PC-3 (cell line): ENCODE measurements around the gene CAP2. TPM values are rescaled to one million over a fixed set of nuclear protein-coding genes. Genes with fewer than 3 reads are reported as not detected.
A peak's percentile ranks its signal among the peaks of the same experiment; 100 is the strongest.

ENCODE experiments used
- ATAC-seq: fragments of 200-7000 bp; cut with Tn5 transposase; 2 replicates; pipeline ENCODE4 v1.9.1; 2020; ENCODE audit warnings: mild to moderate bottlenecking, moderate library complexity
- BruUV-seq: library from RNA; stranded (reverse); fragments of 400-500 nt; replicated peaks from 2 replicates; lab custom pipeline; 2021; lab: Mats Ljungman, UMichigan
- CTCF ChIA-PET: fragments of 300-600 bp; sonication (Branson Sonifier 250); formaldehyde crosslinking; loops from one replicate; lab custom pipeline; 2022; ENCODE audit warnings: antibody characterized with exemption; lab: Charles Lee
- POLR2A ChIA-PET: fragments of 300-600 bp; sonication (Branson Sonifier 250); formaldehyde crosslinking; loops from one replicate; lab custom pipeline; 2022; ENCODE audit warnings: antibody characterized with exemption; ENCODE audit not compliant: unreplicated experiment; lab: Charles Lee
- DNase-seq: peaks from one replicate; pipeline ENCODE4 v3.0.0-alpha.2; 2015
- H2AFZ ChIP-seq: fragments of 300-600 bp; sonication (generic); 2 replicates; pipeline ENCODE4 v1.6.0; 2016; ENCODE audit warnings: antibody characterized with exemption, low read length
- H3F3A ChIP-seq: fragments of 300-600 bp; sonication (generic); one replicate; pipeline ENCODE4 v1.6.0; 2017; ENCODE audit warnings: antibody characterized with exemption, low read length, control low read depth, mild to moderate bottlenecking; ENCODE audit not compliant: unreplicated experiment
- H3K27ac ChIP-seq: fragments of 300-600 bp; sonication (generic); 2 replicates; pipeline ENCODE4 v1.5.1; 2016; ENCODE audit warnings: mild to moderate bottlenecking, low read length
- H3K27me3 ChIP-seq: fragments of 300-600 bp; sonication (generic); 2 replicates; pipeline ENCODE4 v1.6.1; 2016; ENCODE audit warnings: low read length, mixed read lengths
- H3K36me3 ChIP-seq: fragments of 300-600 bp; sonication (generic); 2 replicates; pipeline ENCODE4 v1.6.1; 2016; ENCODE audit warnings: low read depth, mixed run types, low read length, mixed read lengths
- H3K4me1 ChIP-seq: fragments of 300-600 bp; sonication (generic); 2 replicates; pipeline ENCODE4 v1.5.1; 2016; ENCODE audit warnings: low read length; ENCODE audit not compliant: insufficient read depth
- H3K4me2 ChIP-seq: fragments of 300-600 bp; sonication (generic); 2 replicates; pipeline ENCODE4 v1.6.0; 2016; ENCODE audit warnings: low read length
- H3K4me3 ChIP-seq: fragments of 300-600 bp; sonication (generic); 2 replicates; pipeline ENCODE4 v1.5.1; 2016; ENCODE audit warnings: mild to moderate bottlenecking, low read length, mixed read lengths
- H3K79me2 ChIP-seq: fragments of 300-600 bp; sonication (generic); 2 replicates; pipeline ENCODE4 v1.6.1; 2017; ENCODE audit warnings: low read length, mixed read lengths
- H3K9ac ChIP-seq: fragments of 300-600 bp; sonication (generic); 2 replicates; pipeline ENCODE4 v1.6.0; 2016; ENCODE audit warnings: mild to moderate bottlenecking, low read length
- H3K9me2 ChIP-seq: fragments of 300-600 bp; sonication (generic); replicated peaks from 2 replicates; pipeline ENCODE4 v1.6.1; 2016; ENCODE audit warnings: mixed run types, low read length, mixed read lengths
- H3K9me3 ChIP-seq: fragments of 300-600 bp; sonication (generic); 2 replicates; pipeline ENCODE4 v1.6.1; 2016; ENCODE audit warnings: low read length, mixed read lengths
- H4K20me1 ChIP-seq: fragments of 300-600 bp; sonication (generic); 2 replicates; pipeline ENCODE4 v1.6.1; 2016; ENCODE audit warnings: low read length, mixed read lengths
- EZH2 ChIP-seq: fragments of 300-600 bp; sonication (generic); IDR thresholded peaks from one replicate; pipeline ENCODE4 v1.6.1; 2017; ENCODE audit warnings: antibody characterized with exemption, mild to moderate bottlenecking, low read length; ENCODE audit not compliant: unreplicated experiment
- EZH2phosphoT487 ChIP-seq: fragments of 300-600 bp; sonication (generic); IDR thresholded peaks from 2 replicates; pipeline ENCODE4 v1.6.1; 2018; ENCODE audit warnings: mild to moderate bottlenecking, antibody characterized with exemption, low read length, borderline replicate concordance
- intact Hi-C: fragments of 100-400 bp; cut with micrococcal nuclease; formaldehyde crosslinking; loops from 2 replicates; pipeline ENCODE4 v1.9.0; 2023
- total RNA-seq: library from RNA; depleted of rRNA; stranded (reverse); fragments of >200 nt; gene quantifications from 2 replicates; pipeline ENCODE4 v1.2.3, GENCODE V29; 2014
- TF ChIP-seq, protein P1 (sequence below): fragments of 300-600 bp; sonication (generic); conservative IDR thresholded peaks from 2 replicates; pipeline ENCODE4 v1.5.1; 2017; ENCODE audit warnings: antibody characterized with exemption, low read depth, mild to moderate bottlenecking, low read length

The CAP2 gene
- total RNA-seq, 1 experiment from 2014 or later: 8.2 TPM

DNA sequence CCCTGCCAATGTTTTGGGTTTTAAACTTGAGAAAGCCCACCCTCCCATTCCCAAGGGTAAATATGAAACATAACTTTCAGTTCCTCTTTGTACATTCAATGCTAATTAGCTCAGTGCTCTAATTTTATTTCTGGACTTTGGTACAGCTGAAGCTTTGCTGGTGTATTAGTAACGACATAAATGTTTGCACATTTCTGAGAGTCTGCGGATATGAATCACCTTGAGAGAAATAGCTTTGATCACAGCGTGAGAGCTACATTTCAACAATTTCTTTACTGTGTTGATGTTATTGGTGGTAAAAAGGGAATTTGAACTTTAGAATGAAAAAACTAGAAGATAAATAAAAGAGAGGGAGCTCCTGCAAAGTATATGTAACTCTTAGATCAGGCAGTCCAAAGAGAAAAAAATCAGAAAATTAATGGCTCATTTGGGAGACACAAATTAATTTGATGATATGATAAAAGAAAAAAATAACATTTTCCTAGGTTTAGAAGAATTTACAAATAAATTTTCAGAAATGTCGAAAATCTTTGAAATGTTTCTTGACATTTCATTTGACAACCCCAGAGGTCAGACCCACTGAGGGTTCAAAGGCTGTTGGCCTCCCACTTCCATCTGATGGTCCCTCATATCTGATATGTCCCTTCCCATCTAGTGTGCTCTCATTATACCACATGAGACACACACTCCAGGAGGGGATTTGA, 38.5 kb upstream of the CAP2 start:
- ChIA-PET CTCF (no interaction called here), POLR2A (interaction anchor here (0.5 to 0.7 kb wide), 4 partner anchors 23 to 194 kb away, joined by 5 to 8 read pairs (median 6); partner anchors contain the start of gene CAP2)
- peaks cover 22% of the 10 kb centered on the region for H3K4me1 ChIP-seq
- ATAC-seq (peak; percentile 92), DNase-seq (peak; percentile 76)
- intact Hi-C loops: loop anchor here (10.0 kb wide), 1 partner anchor 190 kb away; no protein-coding TSS in a partner anchor
- no TSS peak for BruUV-seq
- no peaks in the 10 kb centered on the region for H3F3A ChIP-seq
- no peak overlapping the region for H3K4me3 ChIP-seq
- H3K79me2 ChIP-seq: no peaks in the 10 kb centered on the region
- TF ChIP-seq, protein P1, sequence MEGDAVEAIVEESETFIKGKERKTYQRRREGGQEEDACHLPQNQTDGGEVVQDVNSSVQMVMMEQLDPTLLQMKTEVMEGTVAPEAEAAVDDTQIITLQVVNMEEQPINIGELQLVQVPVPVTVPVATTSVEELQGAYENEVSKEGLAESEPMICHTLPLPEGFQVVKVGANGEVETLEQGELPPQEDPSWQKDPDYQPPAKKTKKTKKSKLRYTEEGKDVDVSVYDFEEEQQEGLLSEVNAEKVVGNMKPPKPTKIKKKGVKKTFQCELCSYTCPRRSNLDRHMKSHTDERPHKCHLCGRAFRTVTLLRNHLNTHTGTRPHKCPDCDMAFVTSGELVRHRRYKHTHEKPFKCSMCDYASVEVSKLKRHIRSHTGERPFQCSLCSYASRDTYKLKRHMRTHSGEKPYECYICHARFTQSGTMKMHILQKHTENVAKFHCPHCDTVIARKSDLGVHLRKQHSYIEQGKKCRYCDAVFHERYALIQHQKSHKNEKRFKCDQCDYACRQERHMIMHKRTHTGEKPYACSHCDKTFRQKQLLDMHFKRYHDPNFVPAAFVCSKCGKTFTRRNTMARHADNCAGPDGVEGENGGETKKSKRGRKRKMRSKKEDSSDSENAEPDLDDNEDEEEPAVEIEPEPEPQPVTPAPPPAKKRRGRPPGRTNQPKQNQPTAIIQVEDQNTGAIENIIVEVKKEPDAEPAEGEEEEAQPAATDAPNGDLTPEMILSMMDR: no peak
- TF ChIP-seq EZH2phosphoT487: no peak
- no peak for TF ChIP-seq EZH2
- H3K9me3 ChIP-seq: no peaks in the 10 kb centered on the region
- no peaks in the 10 kb centered on the region for H3K36me3 ChIP-seq
- no peaks in the 10 kb centered on the region for H3K27me3 ChIP-seq
- no peaks in the 10 kb centered on the region for H4K20me1 ChIP-seq
- H3K27ac ChIP-seq: peak overlapping the region; percentile 40
- no peaks in the 10 kb centered on the region for H3K9me2 ChIP-seq
- peak overlapping the region; percentile 66 for H3K4me2 ChIP-seq
- H2AFZ ChIP-seq: no peak overlapping the region
- H3K9ac ChIP-seq: no peak overlapping the region

DNA sequence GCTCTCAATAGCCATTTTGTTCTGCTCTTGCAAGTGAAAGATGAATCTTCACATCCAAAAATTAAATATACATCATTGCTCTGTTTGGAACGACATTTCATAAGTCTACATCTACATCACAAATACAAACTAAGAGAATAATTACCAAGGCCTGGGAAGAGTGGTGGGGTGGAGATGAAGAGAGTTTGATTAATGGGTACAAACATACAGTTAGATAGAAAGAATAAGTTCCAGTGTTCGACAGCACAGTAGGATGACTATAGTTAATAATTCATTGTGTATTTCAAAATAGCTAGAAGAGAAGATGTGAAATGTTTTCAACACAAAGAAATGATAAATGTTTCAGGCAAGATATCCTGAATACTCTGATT, 38.0 kb upstream of the CAP2 start:
- intact Hi-C loops: loop anchor here (10.0 kb wide), 1 partner anchor 191 kb away; no protein-coding TSS in a partner anchor
- no peaks in the 10 kb centered on the region for H3K36me3 ChIP-seq
- ATAC-seq (no peak), DNase-seq (no peak)
- H4K20me1 ChIP-seq: no peaks in the 10 kb centered on the region
- no peak overlapping the region for H3K9ac ChIP-seq
- peak overlapping the region; percentile 31 for H3K27ac ChIP-seq
- ChIA-PET CTCF (no interaction called here), POLR2A (no interaction called here)
- H3K79me2 ChIP-seq: no peaks in the 10 kb centered on the region
- peak overlapping the region; percentile 66; the same call in 1 of the 2 replicates for H3K4me2 ChIP-seq
- H3F3A ChIP-seq: no peaks in the 10 kb centered on the region
- no peak overlapping the region for H3K4me3 ChIP-seq
- H3K9me2 ChIP-seq: no peaks in the 10 kb centered on the region
- H3K9me3 ChIP-seq: no peaks in the 10 kb centered on the region
- no TSS peak for BruUV-seq
- TF ChIP-seq, protein P1: no peak
- peaks cover 20% of the 10 kb centered on the region for H3K4me1 ChIP-seq
- H3K27me3 ChIP-seq: no peaks in the 10 kb centered on the region
- no peak overlapping the region for H2AFZ ChIP-seq

GRCh38 chr6:17358515-17358914, 34.9 kb upstream of the CAP2 start:
- Histone ChIP-seq H3F3A (no peaks in the 10 kb centered on the region), H3K79me2 (no peaks in the 10 kb centered on the region), H3K4me1 (peaks cover 19% of the 10 kb centered on the region), H3K9ac (no peak overlapping the region), H4K20me1 (no peaks in the 10 kb centered on the region), H3K27ac (no peak overlapping the region), H3K4me3 (no peak overlapping the region), H2AFZ (no peak overlapping the region), H3K4me2 (no peak overlapping the region), H3K9me2 (no peaks in the 10 kb centered on the region), H3K9me3 (no peaks in the 10 kb centered on the region), H3K36me3 (no peaks in the 10 kb centered on the region), H3K27me3 (no peaks in the 10 kb centered on the region)
- intact Hi-C loops: loop anchor here (10.0 kb wide), 1 partner anchor 194 kb away; no protein-coding TSS in a partner anchor
- no peak for ATAC-seq
- no peak for DNase-seq
- no peak for TF ChIP-seq EZH2phosphoT487
- TF ChIP-seq, protein P1: no peak
- TF ChIP-seq EZH2: no peak
- no TSS peak for BruUV-seq
- ChIA-PET CTCF (no interaction called here), POLR2A (no interaction called here)
